Esophagus squamous epithelium (tissue), 5 donors: ENCODE data around the gene MKNK1. TPM values are rescaled to one million over a fixed set of nuclear protein-coding genes. Genes with fewer than 3 reads are reported as not detected.

Source experiments
- DNase-seq: peaks from one replicate; lab custom pipeline; 2025; lab: John Stamatoyannopoulos, UW
- H3K27ac ChIP-seq, 4 donors: fragments of 200-600 bp; sonication (generic); one replicate each; pipeline ENCODE4 v1.5.1; 2016 to 2019; ENCODE audit warnings: mild to moderate bottlenecking in 1 of 4
- H3K27me3 ChIP-seq, 4 donors: fragments of 200-600 bp; sonication (generic); 1 replicate in 3 of 4; 2 replicates in 1 of 4; pipeline versions ENCODE4 v1.5.1 to v1.6.0; 2017 to 2021; ENCODE audit warnings: antibody characterized with exemption in 1 of 4
- H3K36me3 ChIP-seq, 3 donors: fragments of 200-600 bp; sonication (generic); one replicate each; pipeline ENCODE4 v1.5.1; 2016 to 2019
- H3K4me1 ChIP-seq, 3 donors: fragments of 200-600 bp; sonication (generic); one replicate each; pipeline ENCODE4 v1.5.1; 2017 to 2019
- H3K4me3 ChIP-seq, 4 donors: fragments of 200-600 bp; sonication (generic); 1 replicate in 3 of 4; 2 replicates in 1 of 4; pipeline ENCODE4 v1.5.1; 2016 to 2019; ENCODE audit warnings: mild to moderate bottlenecking in 2 of 4, moderate library complexity in 1 of 4
- H3K9me3 ChIP-seq, 3 donors: fragments of 200-600 bp; sonication (generic); one replicate each; pipeline ENCODE4 v1.5.1; 2016 to 2019
- POLR2A ChIP-seq, 4 donors: fragments of 450-650 bp; IDR thresholded peaks; one replicate each; pipeline ENCODE4 v1.6.1; 2017; ENCODE audit warnings: antibody characterized with exemption in 4 of 4, mild to moderate bottlenecking in 4 of 4, moderate library complexity in 3 of 4
- WGBS, 2 donors: methylation state at CpG; one replicate each; pipeline ENCODE4 v1.1.5; 2018; 5-methylcytosine and 5-hydroxymethylcytosine counted together
- intact Hi-C: fragments of 100-400 bp; cut with DNase I; formaldehyde crosslinking; loops from one replicate; pipeline ENCODE4 v1.15.0; 2022
- total RNA-seq, 4 donors: library from RNA; depleted of rRNA; stranded (reverse); fragments of >200 nt; gene quantifications; one replicate each; pipeline ENCODE4 v1.1.0, GENCODE V29; 2016
- TF ChIP-seq, protein P1 (sequence below), 6 experiments: fragments of 450-650 bp in 4 of 6; fragments of 200-600 bp in 2 of 6; sonication (generic) in 2 of 6; IDR thresholded peaks; one replicate each; pipeline ENCODE4 v1.5.1; 2016 to 2019; ENCODE audit warnings: antibody characterized with exemption in 6 of 6, mild to moderate bottlenecking in 4 of 6, moderate library complexity in 4 of 6
- donor health status: DM: yes; HTN: yes; CAD: no.

MKNK1 gene
- total RNA-seq, 4 donors from 2014 or later, result 18.2 to 33.7 (median 33.6) TPM

GRCh38 chr1:46558141-46558963 lies 45.7 kb downstream of the MKNK1 start:
- intact Hi-C loops, result no loop called here
- Histone ChIP-seq H3K4me1 (peaks cover 0 to 7% (median 0%) of the 10 kb centered on the region in 3 donors), H3K27ac (no peak overlapping the region), H3K9me3 (no peaks in the 10 kb centered on the region), H3K4me3 (no peak overlapping the region), H3K36me3 (peaks cover 22 to 63% (median 29%) of the 10 kb centered on the region in 3 donors), H3K27me3 (no peaks in the 10 kb centered on the region)
- WGBS, 2 donors, result 86% methylated on average over 9 to 15 of the region's 20 CpGs
- TF ChIP-seq, protein P1, sequence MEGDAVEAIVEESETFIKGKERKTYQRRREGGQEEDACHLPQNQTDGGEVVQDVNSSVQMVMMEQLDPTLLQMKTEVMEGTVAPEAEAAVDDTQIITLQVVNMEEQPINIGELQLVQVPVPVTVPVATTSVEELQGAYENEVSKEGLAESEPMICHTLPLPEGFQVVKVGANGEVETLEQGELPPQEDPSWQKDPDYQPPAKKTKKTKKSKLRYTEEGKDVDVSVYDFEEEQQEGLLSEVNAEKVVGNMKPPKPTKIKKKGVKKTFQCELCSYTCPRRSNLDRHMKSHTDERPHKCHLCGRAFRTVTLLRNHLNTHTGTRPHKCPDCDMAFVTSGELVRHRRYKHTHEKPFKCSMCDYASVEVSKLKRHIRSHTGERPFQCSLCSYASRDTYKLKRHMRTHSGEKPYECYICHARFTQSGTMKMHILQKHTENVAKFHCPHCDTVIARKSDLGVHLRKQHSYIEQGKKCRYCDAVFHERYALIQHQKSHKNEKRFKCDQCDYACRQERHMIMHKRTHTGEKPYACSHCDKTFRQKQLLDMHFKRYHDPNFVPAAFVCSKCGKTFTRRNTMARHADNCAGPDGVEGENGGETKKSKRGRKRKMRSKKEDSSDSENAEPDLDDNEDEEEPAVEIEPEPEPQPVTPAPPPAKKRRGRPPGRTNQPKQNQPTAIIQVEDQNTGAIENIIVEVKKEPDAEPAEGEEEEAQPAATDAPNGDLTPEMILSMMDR (IDR thresholded peaks at IDR 0.05), result no peak
- TF ChIP-seq POLR2A (IDR thresholded peaks at IDR 0.05), result no peak
- DNase-seq, result no peak

GRCh38 chr1:46557403-46557802 lies 46.7 kb downstream of the MKNK1 start:
- no peak for DNase-seq

DNA sequence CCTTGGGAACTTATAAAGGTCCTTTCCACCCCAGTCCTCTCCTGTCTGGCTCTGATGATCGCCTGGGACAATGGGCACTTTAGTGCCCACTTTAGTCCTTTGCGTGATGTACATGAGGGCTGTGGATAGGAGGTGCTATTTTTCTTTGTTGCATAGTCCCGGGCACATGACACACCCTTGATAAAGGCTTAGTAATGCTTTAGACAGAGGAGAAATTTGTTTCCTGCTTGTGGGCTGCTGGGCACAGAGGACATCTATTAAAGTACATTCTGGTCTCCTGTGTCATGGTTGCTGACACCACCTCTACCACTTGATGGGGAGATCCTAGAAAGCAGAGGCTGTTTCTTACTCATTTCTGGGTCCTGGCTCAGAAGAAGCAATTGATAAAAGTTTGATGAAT lies 47.2 kb downstream of the MKNK1 start:
- H3K27me3 ChIP-seq, result peaks cover 0 to 7% (median 0%) of the 10 kb centered on the region in 4 donors
- intact Hi-C loops, result no loop called here
- peaks cover 15 to 48% (median 21%) of the 10 kb centered on the region in 3 donors for H3K36me3 ChIP-seq
- no peaks in the 10 kb centered on the region for H3K9me3 ChIP-seq
- peaks cover 0 to 7% (median 0%) of the 10 kb centered on the region in 3 donors for H3K4me1 ChIP-seq
- WGBS, 2 donors, result 47 to 56% methylated on average over 2 to 3 of the region's 3 CpGs
- no peak for DNase-seq
- H3K27ac ChIP-seq, result no peak overlapping the region
- TF ChIP-seq, protein P1 (IDR thresholded peaks at IDR 0.05), result no peak
- no peak for TF ChIP-seq POLR2A (IDR thresholded peaks at IDR 0.05)
- no peak overlapping the region for H3K4me3 ChIP-seq

More at GRCh38 chr1:46557403-46557802, 46.7 kb downstream of the MKNK1 start:
- Histone ChIP-seq H3K27ac (no peak overlapping the region), H3K4me1 (peaks cover 0 to 7% (median 0%) of the 10 kb centered on the region in 3 donors), H3K4me3 (no peak overlapping the region), H3K9me3 (no peaks in the 10 kb centered on the region), H3K27me3 (peaks cover 0 to 6% (median 0%) of the 10 kb centered on the region in 4 donors), H3K36me3 (peaks cover 20 to 53% (median 22%) of the 10 kb centered on the region in 3 donors)
- WGBS, 2 donors, result 51 to 61% methylated on average over 5 of the region's 5 CpGs
- intact Hi-C loops, result no loop called here
- TF ChIP-seq, protein P1 (IDR thresholded peaks at IDR 0.05), result no peak
- no peak for TF ChIP-seq POLR2A (IDR thresholded peaks at IDR 0.05)

GRCh38 chr1:46555826-46556619 lies 48.0 kb downstream of the MKNK1 start:
- peaks cover 0 to 10% (median 0%) of the 10 kb centered on the region in 4 donors for H3K27me3 ChIP-seq
- H3K4me3 ChIP-seq, result no peak overlapping the region
- H3K9me3 ChIP-seq, result no peaks in the 10 kb centered on the region
- H3K27ac ChIP-seq, result no peak overlapping the region
- H3K36me3 ChIP-seq, result peaks cover 8 to 40% (median 13%) of the 10 kb centered on the region in 3 donors
- DNase-seq, result no peak
- WGBS, 2 donors, result 75 to 89% methylated on average over 5 to 6 of the region's 7 CpGs
- intact Hi-C loops, result no loop called here
- TF ChIP-seq POLR2A (IDR thresholded peaks at IDR 0.05), result no peak
- TF ChIP-seq, protein P1 (IDR thresholded peaks at IDR 0.05), result no peak
- H3K4me1 ChIP-seq, result peaks cover 0 to 7% (median 0%) of the 10 kb centered on the region in 3 donors
